Activated CD4-positive, alpha-beta memory T cell treated with anti-CD3 and anti-CD28 coated beads, Interleukin-2, amount 10 ng/mL, durations not matched to agents 7 days and 5 days (primary cell): ENCODE results near the gene IQCN. TPM values are rescaled to one million over a fixed set of nuclear protein-coding genes. Genes with fewer than 3 reads are reported as not detected.

Experiments used
- CTCF ChIA-PET: fragments of 350-600 bp; sonication (Branson Sonifier 250); formaldehyde crosslinking; loops from one replicate; lab custom pipeline; 2021; ENCODE audit warnings: antibody characterized with exemption, inconsistent platforms; lab: Charles Lee
- POLR2A ChIA-PET: fragments of 350-600 bp; sonication (Branson Sonifier 250); formaldehyde crosslinking; loops from one replicate; lab custom pipeline; 2021; ENCODE audit warnings: antibody characterized with exemption; lab: Charles Lee
- DNase-seq: peaks from one replicate; pipeline ENCODE4 v3.0.0-alpha.2; 2020
- H3K27ac Mint-ChIP-seq: one replicate; pipeline ENCODE4 v1.8.0; 2021; ENCODE audit warnings: mild to moderate bottlenecking, mixed read lengths
- H3K27me3 Mint-ChIP-seq: one replicate; pipeline ENCODE4 v1.8.0; 2021; ENCODE audit warnings: mixed read lengths
- H3K36me3 Mint-ChIP-seq: one replicate; pipeline ENCODE4 v1.8.0; 2021; ENCODE audit warnings: low read depth, mixed read lengths
- H3K4me1 Mint-ChIP-seq: one replicate; pipeline ENCODE4 v1.8.0; 2021; ENCODE audit warnings: mixed read lengths
- H3K4me3 Mint-ChIP-seq: one replicate; pipeline ENCODE4 v1.8.0; 2021; ENCODE audit warnings: mild to moderate bottlenecking, mixed read lengths
- H3K9me3 Mint-ChIP-seq: one replicate; pipeline ENCODE4 v1.8.0; 2021; ENCODE audit warnings: mixed read lengths
- total RNA-seq, 2 experiments: library from RNA; stranded (reverse); gene quantifications; one replicate each; pipeline ENCODE4 v1.2.3, GENCODE V29; 2021

Gene IQCN
- total RNA-seq, 2 experiments from 2014 or later = 1.6 to 1.7 TPM

DNA sequence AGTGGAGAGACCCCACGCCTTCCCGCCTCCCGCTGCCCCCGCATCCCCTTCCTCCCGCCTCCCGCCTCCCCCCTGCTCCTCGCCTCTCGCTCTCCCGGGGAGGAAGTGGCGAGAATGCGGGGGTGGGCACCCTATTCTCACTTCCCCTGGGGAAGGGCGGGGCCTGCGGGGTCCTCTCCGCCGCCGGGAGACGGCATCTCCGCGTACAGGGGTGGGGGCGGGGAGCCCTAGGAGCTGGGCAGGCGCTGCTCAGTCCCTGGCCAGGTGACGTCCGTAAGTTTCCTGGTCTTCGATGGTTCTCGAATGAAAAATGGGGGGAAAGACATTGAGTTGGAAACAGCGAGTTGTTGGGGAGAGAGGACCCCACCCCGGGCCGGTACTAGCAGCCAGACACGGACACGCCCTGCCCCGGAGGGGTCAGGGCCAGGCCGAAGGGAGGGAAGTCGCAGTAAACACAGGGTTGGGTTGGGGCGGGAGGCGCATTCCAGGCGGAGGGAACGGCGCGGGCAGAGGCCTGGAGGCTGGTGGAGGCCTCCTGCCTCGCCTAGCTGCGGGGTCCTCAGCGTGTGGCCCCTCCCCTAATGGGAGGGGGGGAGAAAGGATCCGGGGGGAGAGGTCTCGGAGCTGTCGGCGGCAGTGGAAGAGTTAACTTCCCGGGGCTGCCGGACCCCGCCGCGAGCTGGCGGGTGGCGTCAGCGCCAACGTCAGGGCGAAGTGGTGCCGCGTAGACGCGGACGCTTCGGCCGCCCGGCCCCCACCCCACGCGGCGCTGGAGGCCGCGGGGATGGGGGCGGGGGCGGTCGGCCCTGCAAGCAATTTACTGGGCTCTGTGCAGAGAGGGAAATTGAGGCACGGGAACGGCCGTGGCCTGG lies 17.6 kb upstream of the IQCN start:
- peak overlapping the region; percentile 96 for H3K4me3 Mint-ChIP-seq
- ChIA-PET POLR2A (interaction anchor here (0.9 to 7.0 kb wide), 11 partner anchors 11 to 627 kb away, joined by 3 to 691 read pairs (median 5); partner anchors contain the start of genes COPE, DDX49, JUND and LSM4), CTCF (interaction anchor here (1.2 to 6.5 kb wide), 6 partner anchors 9 to 31 kb away, joined by 3 to 176 read pairs (median 8); partner anchors contain the start of genes JUND and LSM4)
- H3K36me3 Mint-ChIP-seq = peaks cover 31% of the 10 kb centered on the region
- H3K4me1 Mint-ChIP-seq = peaks cover 79% of the 10 kb centered on the region
- H3K9me3 Mint-ChIP-seq = no peaks in the 10 kb centered on the region
- H3K27me3 Mint-ChIP-seq = no peaks in the 10 kb centered on the region
- DNase-seq = peak; percentile 90
- H3K27ac Mint-ChIP-seq = peak overlapping the region; percentile 97

GRCh38 chr19:18291019-18291524 lies 16.8 kb upstream of the IQCN start:
- Mint-ChIP-seq H3K27me3 (no peaks in the 10 kb centered on the region), H3K4me3 (peak overlapping the region; percentile 96)

GRCh38 chr19:18290302-18291018 lies 16.2 kb upstream of the IQCN start:
- no peaks in the 10 kb centered on the region for H3K9me3 Mint-ChIP-seq
- peak overlapping the region; percentile 97 for H3K27ac Mint-ChIP-seq
- no peaks in the 10 kb centered on the region for H3K27me3 Mint-ChIP-seq
- POLR2A ChIA-PET = interaction anchor here (0.9 to 7.0 kb wide), 8 partner anchors 10 to 628 kb away, joined by 3 to 691 read pairs (median 4); partner anchors contain the start of genes COPE, DDX49, JUND and LSM4
- H3K36me3 Mint-ChIP-seq = peaks cover 18% of the 10 kb centered on the region
- DNase-seq = peak; percentile 94
- CTCF ChIA-PET = interaction anchor here (0.9 to 6.5 kb wide), 4 partner anchors 10 to 38 kb away, joined by 4 to 176 read pairs (median 22); partner anchors contain the start of genes JUND and LSM4
- peak overlapping the region; percentile 96 for H3K4me3 Mint-ChIP-seq
- H3K4me1 Mint-ChIP-seq = peaks cover 76% of the 10 kb centered on the region

More at GRCh38 chr19:18291019-18291524, 16.8 kb upstream of the IQCN start:
- CTCF ChIA-PET = interaction anchor here (1.9 to 6.5 kb wide), 4 partner anchors 11 to 31 kb away, joined by 6 to 176 read pairs (median 24); partner anchors contain the start of genes JUND and LSM4
- Mint-ChIP-seq H3K27ac (peak overlapping the region; percentile 97), H3K4me1 (peaks cover 78% of the 10 kb centered on the region), H3K9me3 (no peaks in the 10 kb centered on the region), H3K36me3 (peaks cover 24% of the 10 kb centered on the region)
- POLR2A ChIA-PET = interaction anchor here (0.9 to 7.0 kb wide), 10 partner anchors 11 to 628 kb away, joined by 3 to 691 read pairs (median 4); partner anchors contain the start of genes COPE, DDX49, JUND and LSM4
- DNase-seq = peak; percentile 45

- POLR2A ChIA-PET = interaction anchor here (0.9 to 7.0 kb wide), 8 partner anchors 10 to 97 kb away, joined by 3 to 691 read pairs (median 4); partner anchors contain the start of genes JUND and LSM4
Observed at GRCh38 chr19:18289471-18290301, 15.4 kb upstream of the IQCN start.

DNA sequence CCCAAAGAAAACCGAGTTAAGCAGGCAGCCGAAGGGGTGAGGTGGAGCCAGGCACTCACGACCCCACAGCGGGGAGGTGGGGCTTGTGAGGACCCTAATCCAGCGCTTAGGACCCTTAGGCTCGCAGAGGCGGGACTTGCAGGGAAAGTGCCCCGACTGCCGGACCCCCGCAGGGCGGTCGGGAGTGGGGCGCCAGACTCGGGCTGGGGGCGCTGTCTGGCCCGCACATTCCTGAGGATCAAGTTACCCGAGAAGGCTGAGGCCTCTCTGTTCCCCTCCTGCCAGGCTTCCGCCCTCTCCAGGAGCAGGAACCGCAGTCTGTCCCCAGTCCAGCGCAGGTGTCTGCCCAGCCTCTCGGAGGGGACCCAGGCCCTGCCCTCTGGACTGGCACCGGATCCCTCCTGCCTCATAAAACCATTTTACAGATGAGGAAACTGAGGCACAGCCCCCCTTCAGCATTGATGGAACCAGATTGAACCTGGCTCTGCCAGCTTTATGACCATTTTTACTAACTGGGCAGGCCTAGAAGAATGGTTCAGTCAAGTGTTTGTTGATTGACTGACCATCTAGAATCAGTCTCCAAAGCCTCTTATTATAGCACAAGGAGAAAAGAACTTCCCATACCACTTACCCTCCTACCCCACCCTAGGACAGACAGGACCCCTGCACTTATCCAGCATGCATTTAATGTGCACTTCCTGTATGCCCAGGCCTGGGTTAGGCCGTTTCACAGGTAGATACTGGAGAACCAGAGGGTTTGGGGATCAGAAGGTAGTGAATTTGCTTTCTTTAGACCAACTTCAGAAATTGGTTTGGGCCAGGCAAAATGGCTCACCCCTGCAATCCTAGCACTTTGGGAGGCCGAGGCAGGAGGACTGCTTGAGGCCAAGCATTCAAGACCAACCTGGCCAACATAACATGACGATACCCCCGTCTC lies 13.9 kb upstream of the IQCN start:
- ChIA-PET CTCF (interaction anchor here (1.1 to 6.5 kb wide), 3 partner anchors 8 to 34 kb away, joined by 4 to 176 read pairs (median 6); partner anchors contain the start of genes JUND and LSM4), POLR2A (interaction anchor here (1.1 to 15.1 kb wide), 6 partner anchors 8 to 31 kb away, joined by 3 to 1184 read pairs (median 198); partner anchors contain the start of genes JUND and LSM4)
- H3K9me3 Mint-ChIP-seq = peaks cover 2% of the 10 kb centered on the region
- no peaks in the 10 kb centered on the region for H3K27me3 Mint-ChIP-seq
- H3K27ac Mint-ChIP-seq = peak overlapping the region; percentile 40
- no peak for DNase-seq
- H3K36me3 Mint-ChIP-seq = peaks cover 10% of the 10 kb centered on the region
- peaks cover 68% of the 10 kb centered on the region for H3K4me1 Mint-ChIP-seq
- no peak overlapping the region for H3K4me3 Mint-ChIP-seq

More at GRCh38 chr19:18289471-18290301, 15.4 kb upstream of the IQCN start:
- Mint-ChIP-seq H3K27ac (peak overlapping the region; percentile 97), H3K9me3 (peaks cover 2% of the 10 kb centered on the region), H3K36me3 (peaks cover 17% of the 10 kb centered on the region), H3K27me3 (no peaks in the 10 kb centered on the region), H3K4me1 (peaks cover 77% of the 10 kb centered on the region), H3K4me3 (peak overlapping the region; percentile 96)
- CTCF ChIA-PET = interaction anchor here (0.6 to 6.5 kb wide), 7 partner anchors 10 to 350 kb away, joined by 3 to 176 read pairs (median 4); partner anchors contain the start of genes JUND and LSM4
- DNase-seq = no peak

DNA sequence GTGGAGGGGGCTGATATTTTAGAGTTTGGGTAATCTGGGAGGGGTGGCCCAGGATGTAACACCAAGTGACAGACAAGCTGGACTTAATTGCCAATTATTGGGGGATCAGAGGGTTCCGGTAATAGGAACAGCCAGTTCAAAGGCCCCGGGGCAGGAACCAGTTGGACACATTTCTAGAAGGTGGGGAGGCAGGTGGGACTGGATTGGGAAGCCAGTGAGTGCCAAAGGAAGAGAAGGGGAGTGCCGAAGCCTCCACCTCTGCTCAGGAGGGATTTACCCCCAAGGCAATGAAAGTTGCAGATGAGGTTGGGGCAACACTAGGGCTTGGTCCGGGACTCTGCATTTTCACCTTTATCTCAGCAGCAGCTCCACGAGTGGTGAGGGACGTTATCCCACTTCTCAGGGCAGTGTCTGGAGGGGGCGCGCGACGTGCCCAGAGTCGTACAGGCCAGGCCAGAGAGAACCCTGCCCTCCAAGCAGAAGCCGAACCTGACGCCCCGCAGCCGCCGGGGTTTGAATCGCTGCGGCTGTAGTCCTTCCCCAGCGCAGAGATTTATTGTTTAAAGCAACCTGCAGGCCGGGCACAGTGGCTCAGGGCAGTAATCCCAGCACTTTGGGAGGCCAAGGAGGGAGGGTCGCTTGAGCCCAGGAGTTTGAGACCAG lies 12.9 kb upstream of the IQCN start:
- Mint-ChIP-seq H3K27ac (peak overlapping the region; percentile 38), H3K36me3 (peaks cover 8% of the 10 kb centered on the region), H3K27me3 (no peaks in the 10 kb centered on the region), H3K9me3 (peaks cover 2% of the 10 kb centered on the region), H3K4me3 (no peak overlapping the region), H3K4me1 (peaks cover 74% of the 10 kb centered on the region)
- no peak for DNase-seq
- POLR2A ChIA-PET = interaction anchor here (2.3 to 15.1 kb wide), 2 partner anchors 18 to 32 kb away, joined by 11 to 1184 read pairs; partner anchors contain the start of gene LSM4
- CTCF ChIA-PET = no interaction called here

DNA sequence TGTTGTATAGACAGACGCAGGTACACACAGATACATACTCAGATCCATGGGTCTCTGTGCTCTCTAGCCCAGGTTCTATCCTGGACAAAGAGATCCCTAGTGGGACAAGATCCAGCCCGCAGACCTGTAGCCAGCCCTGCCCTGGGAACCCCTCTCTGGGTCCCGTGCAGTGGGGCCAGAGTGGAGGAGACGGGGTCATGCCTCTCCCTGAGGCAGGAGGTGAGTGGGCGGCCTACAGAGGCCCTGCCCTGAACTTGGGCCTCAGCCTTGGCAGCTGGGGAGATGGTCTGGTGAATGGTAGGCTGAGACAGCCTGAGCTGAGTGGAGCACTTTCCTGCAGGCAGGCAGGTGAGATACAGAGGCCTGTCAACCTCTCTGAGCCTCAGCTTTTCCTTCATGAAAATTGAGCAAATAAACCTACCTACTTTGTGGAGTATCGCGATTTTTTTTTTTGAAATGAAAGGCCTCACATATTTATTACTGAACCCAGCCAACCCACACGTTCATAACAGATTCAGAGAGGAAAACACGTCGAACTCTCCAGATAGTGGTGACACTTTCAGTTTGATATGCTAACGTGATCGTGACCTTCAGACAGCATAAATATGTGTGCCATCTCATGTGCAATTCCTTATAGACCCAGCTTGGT lies 10.6 kb upstream of the IQCN start:
- peak; percentile 58 for DNase-seq
- POLR2A ChIA-PET = interaction anchor here (1.0 to 15.1 kb wide), 4 partner anchors 17 to 92 kb away, joined by 3 to 1184 read pairs (median 10); partner anchors contain the start of genes LSM4 and MPV17L2
- CTCF ChIA-PET = interaction anchor here (1.1 to 1.6 kb wide), 2 partner anchors 8 to 20 kb away, joined by 3 read pairs; no protein-coding TSS in a partner anchor
- no peaks in the 10 kb centered on the region for H3K27me3 Mint-ChIP-seq
- peak overlapping the region; percentile 91 for H3K27ac Mint-ChIP-seq
- peaks cover 59% of the 10 kb centered on the region for H3K4me1 Mint-ChIP-seq
- peaks cover 10% of the 10 kb centered on the region for H3K36me3 Mint-ChIP-seq
- peaks cover 2% of the 10 kb centered on the region for H3K9me3 Mint-ChIP-seq
- peak overlapping the region; percentile 50 for H3K4me3 Mint-ChIP-seq

DNA sequence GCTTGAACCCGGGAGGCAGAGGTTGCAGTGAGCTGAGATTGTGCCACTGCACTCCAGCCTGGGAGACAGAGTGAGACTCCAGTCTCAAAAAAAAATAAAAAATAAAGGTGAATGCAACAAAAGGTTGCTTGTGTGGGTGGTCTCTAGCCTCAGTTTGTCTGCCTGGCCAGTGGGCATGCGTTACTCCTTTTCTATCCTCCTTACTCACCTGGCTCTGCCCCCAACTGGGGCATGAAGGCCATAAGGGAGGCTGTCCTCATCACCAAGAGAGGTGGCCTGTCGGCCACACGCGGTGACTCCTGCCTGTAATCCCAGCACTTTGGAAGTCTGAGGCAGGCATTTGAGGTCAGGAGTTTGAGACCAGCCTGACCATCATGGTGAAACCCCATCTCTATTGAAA lies 9.1 kb upstream of the IQCN start:
- no peaks in the 10 kb centered on the region for H3K27me3 Mint-ChIP-seq
- CTCF ChIA-PET = interaction anchor here (7.6 kb wide), 1 partner anchor 19 kb away, joined by 261 read pairs; no protein-coding TSS in a partner anchor

DNA sequence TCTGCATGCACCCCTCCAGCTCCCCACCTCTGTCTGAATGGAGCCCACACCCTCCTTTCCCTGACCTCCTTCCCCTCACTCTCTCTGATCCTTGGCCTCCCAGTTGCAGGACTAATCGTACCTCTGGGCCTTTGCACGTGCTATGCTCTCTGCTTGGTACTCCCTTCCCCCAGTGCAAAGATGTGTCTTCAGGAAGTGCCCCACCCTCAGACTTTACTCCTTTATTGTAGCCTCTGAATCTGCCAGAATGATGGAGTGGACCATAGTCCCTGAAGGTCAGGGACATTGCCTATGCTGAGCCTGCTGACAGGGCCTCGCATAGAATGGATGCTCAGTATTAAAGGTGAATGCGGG lies 8.5 kb upstream of the IQCN start:
- H3K9me3 Mint-ChIP-seq = peaks cover 2% of the 10 kb centered on the region
- ChIA-PET POLR2A (interaction anchor here (0.7 to 15.1 kb wide), 5 partner anchors 9 to 156 kb away, joined by 3 to 1184 read pairs (median 691); partner anchors contain the start of genes LSM4 and SSBP4), CTCF (interaction anchor here (5.2 to 7.6 kb wide), 4 partner anchors 9 to 34 kb away, joined by 46 to 393 read pairs (median 218); partner anchors contain the start of gene LSM4)
- H3K4me1 Mint-ChIP-seq = peaks cover 58% of the 10 kb centered on the region
- peak overlapping the region; percentile 92 for H3K27ac Mint-ChIP-seq
- peak; percentile 50 for DNase-seq
- no peaks in the 10 kb centered on the region for H3K27me3 Mint-ChIP-seq
- peak overlapping the region; percentile 84 for H3K4me3 Mint-ChIP-seq
- peaks cover 31% of the 10 kb centered on the region for H3K36me3 Mint-ChIP-seq

More for the DNA sequence above, 9.1 kb upstream of the IQCN start:
- no peak overlapping the region for H3K4me3 Mint-ChIP-seq
- H3K27ac Mint-ChIP-seq = peak overlapping the region; percentile 92
- peaks cover 25% of the 10 kb centered on the region for H3K36me3 Mint-ChIP-seq
- POLR2A ChIA-PET = interaction anchor here (7.0 to 15.1 kb wide), 3 partner anchors 8 to 35 kb away, joined by 691 to 1184 read pairs (median 709); partner anchors contain the start of gene LSM4
- peaks cover 2% of the 10 kb centered on the region for H3K9me3 Mint-ChIP-seq
- peaks cover 57% of the 10 kb centered on the region for H3K4me1 Mint-ChIP-seq
- no peak for DNase-seq
